B cell (primary cell): Measurements from ENCODE around the gene SUN3. TPM values are rescaled to one million over a fixed set of nuclear protein-coding genes. Genes with fewer than 3 reads are reported as not detected.

Experiments
- ATAC-seq: fragments of 200-7000 bp; cut with Tn5 transposase; one replicate; pipeline ENCODE4 v1.10.0; 2021; ENCODE audit warnings: low read depth, mild to moderate bottlenecking, moderate number of reproducible peaks, moderate library complexity
- CTCF ChIA-PET: fragments of 350-600 bp; sonication (Branson Sonifier 250); formaldehyde crosslinking; loops from one replicate; lab custom pipeline; 2021; ENCODE audit warnings: antibody characterized with exemption, inconsistent platforms; lab: Charles Lee
- POLR2A ChIA-PET: fragments of 350-600 bp; sonication (Branson Sonifier 250); formaldehyde crosslinking; loops from one replicate; lab custom pipeline; 2021; ENCODE audit warnings: antibody characterized with exemption; lab: Charles Lee
- DNase-seq: peaks from one replicate; pipeline ENCODE4 v3.0.0; 2013
- H2AFZ ChIP-seq: 2 replicates; pipeline ENCODE4 v1.6.1; 2012; ENCODE audit warnings: mild to moderate bottlenecking, low read depth, low read length; ENCODE audit not compliant: insufficient read depth, poor library complexity, severe bottlenecking
- H3K27ac ChIP-seq, 2 donors: 1 replicate in 1 of 2; 2 replicates in 1 of 2; pipeline ENCODE4 v1.5.1; 2012 to 2013; ENCODE audit warnings: low read length in 2 of 2, mild to moderate bottlenecking in 2 of 2, moderate library complexity in 1 of 2
- H3K27me3 ChIP-seq, 4 experiments: fragments of 200-600 bp in 1 of 4; sonication (generic) in 1 of 4; replicated peaks in 1 of 4; 1 replicate in 2 of 4; 2 replicates in 2 of 4; pipeline versions ENCODE4 v1.6.1 to v1.7.0; 2013 to 2016; ENCODE audit warnings: low read length in 3 of 4, mild to moderate bottlenecking in 2 of 4, mixed read lengths in 1 of 4, moderate library complexity in 1 of 4; ENCODE audit not compliant: insufficient read depth in 4 of 4, control insufficient read depth in 3 of 4; ENCODE audit errors: control extremely low read depth in 1 of 4
- H3K36me3 ChIP-seq, 2 experiments: replicated peaks in 1 of 2; 1 replicate in 1 of 2; 2 replicates in 1 of 2; pipeline versions ENCODE4 v1.6.1 to v1.7.1; 2013; ENCODE audit warnings: low read length in 1 of 2; ENCODE audit not compliant: insufficient read depth in 2 of 2, control insufficient read depth in 1 of 2; ENCODE audit errors: control extremely low read depth in 1 of 2, extremely low read depth in 1 of 2
- H3K4me1 ChIP-seq, 2 donors: fragments of 200-600 bp in 1 of 2; sonication (generic) in 1 of 2; 1 replicate in 1 of 2; 2 replicates in 1 of 2; pipeline versions ENCODE4 v1.5.1 to v1.6.1; 2013 to 2017; ENCODE audit warnings: low read length in 2 of 2; ENCODE audit not compliant: control insufficient read depth in 2 of 2, insufficient read depth in 2 of 2
- H3K4me2 ChIP-seq: replicated peaks from 2 replicates; pipeline ENCODE3; 2012; ENCODE audit warnings: mild to moderate bottlenecking, low read depth, low read length; ENCODE audit not compliant: poor library complexity, severe bottlenecking
- H3K4me3 ChIP-seq, 5 experiments: fragments of 200-600 bp in 1 of 5; sonication (generic) in 1 of 5; 1 replicate in 3 of 5; 2 replicates in 2 of 5; pipeline versions ENCODE4 v1.5.1 to v1.7.0; 2011 to 2016; ENCODE audit warnings: low read length in 4 of 5, mild to moderate bottlenecking in 4 of 5, low read depth in 2 of 5, control low read depth in 1 of 5, moderate library complexity in 1 of 5; ENCODE audit not compliant: insufficient read depth in 1 of 5; ENCODE audit errors: control extremely low read depth in 1 of 5, extremely low read depth in 1 of 5
- H3K79me2 ChIP-seq: fragments of 200-600 bp; sonication (generic); one replicate; pipeline ENCODE4 v1.6.0; 2016; ENCODE audit warnings: low read length; ENCODE audit not compliant: control insufficient read depth, insufficient read depth
- H3K9ac ChIP-seq: fragments of 200-600 bp; sonication (generic); 2 replicates; pipeline ENCODE4 v1.6.1; 2017; ENCODE audit warnings: mild to moderate bottlenecking, low read length, moderate library complexity
- H3K9me3 ChIP-seq, 3 donors: one replicate each; pipeline versions ENCODE4 v1.6.1 to v1.7.1; 2013; ENCODE audit warnings: low read length in 2 of 3; ENCODE audit not compliant: control insufficient read depth in 2 of 3, insufficient read depth in 1 of 3; ENCODE audit errors: control extremely low read depth in 1 of 3
- H4K20me1 ChIP-seq: 2 replicates; pipeline ENCODE4 v1.6.0; 2012; ENCODE audit warnings: mild to moderate bottlenecking, low read length; ENCODE audit not compliant: insufficient read depth, control insufficient read depth, poor library complexity, severe bottlenecking
- H3K27ac Mint-ChIP-seq: one replicate; pipeline ENCODE4 v1.8.0; 2021; ENCODE audit warnings: mixed read lengths
- H3K27me3 Mint-ChIP-seq: one replicate; pipeline ENCODE4 v1.8.0; 2021; ENCODE audit warnings: mixed read lengths
- H3K4me1 Mint-ChIP-seq: one replicate; pipeline ENCODE4 v1.8.0; 2021; ENCODE audit warnings: mixed read lengths
- H3K4me3 Mint-ChIP-seq: one replicate; pipeline ENCODE4 v1.8.0; 2021; ENCODE audit warnings: mixed read lengths
- H3K9me3 Mint-ChIP-seq: one replicate; pipeline ENCODE4 v1.8.0; 2022; ENCODE audit warnings: mixed read lengths; ENCODE audit not compliant: insufficient read depth
- CTCF ChIP-seq: fragments of 200-600 bp; IDR thresholded peaks from one replicate; pipeline ENCODE4 v1.8.0; 2022; ENCODE audit warnings: antibody characterized with exemption, mild to moderate bottlenecking
- EZH2 ChIP-seq: IDR thresholded peaks from 2 replicates; pipeline ENCODE4 v1.6.1; 2012; ENCODE audit warnings: borderline replicate concordance, low read depth, mild to moderate bottlenecking, moderate library complexity, low read length; ENCODE audit not compliant: insufficient read depth, poor library complexity, severe bottlenecking
- WGBS: methylation state at CpG from one replicate; pipeline ENCODE4 v1.1.5; 2013; ENCODE audit warnings: missing lambda C conversion rate; ENCODE audit not compliant: insufficient coverage; 5-methylcytosine and 5-hydroxymethylcytosine counted together
- intact Hi-C: fragments of 100-400 bp; cut with micrococcal nuclease; formaldehyde crosslinking; loops from one replicate; pipeline ENCODE4 v1.10.0; 2022
- polyA plus RNA-seq: library from polyadenylated mRNA; depleted of rRNA; stranded (reverse); fragments of >200 nt; gene quantifications from 2 replicates; pipeline ENCODE4 v1.2.3, GENCODE V29; 2012
- total RNA-seq, 2 donors: library from RNA; stranded (reverse); fragments of 120-200 nt in 1 of 2; gene quantifications; 1 replicate in 1 of 2; 2 replicates in 1 of 2; pipeline versions ENCODE4 v1.2.3 to v1.2.4, GENCODE V29; 2013 to 2022

Gene SUN3
- total and polyA plus RNA-seq, 2 donors (not counting 1 experiment from before 2014, with no cell fraction given), result not detected

- H3K4me3 Mint-ChIP-seq, result no peak overlapping the region
- no peak overlapping the region for H3K4me2 ChIP-seq
- H3K79me2 ChIP-seq, result no peaks in the 10 kb centered on the region
- no peaks in the 10 kb centered on the region for H3K9me3 Mint-ChIP-seq
- peaks cover 0 to 8% of the 10 kb centered on the region in 2 experiments for H3K36me3 ChIP-seq
- ATAC-seq (no peak), DNase-seq (no peak)
- no peak overlapping the region for H2AFZ ChIP-seq
- no peaks in the 10 kb centered on the region for H3K4me1 ChIP-seq
- POLR2A ChIA-PET, result no interaction called here
- no peaks in the 10 kb centered on the region for H4K20me1 ChIP-seq
- WGBS, result 81% methylated on average over 2 of the region's 4 CpGs
- TF ChIP-seq EZH2 (no peak), CTCF (no peak)
- no peak overlapping the region for H3K9ac ChIP-seq
- H3K9me3 ChIP-seq, result no peaks in the 10 kb centered on the region
- no peaks in the 10 kb centered on the region for H3K27me3 ChIP-seq
- H3K4me3 ChIP-seq, result no peak overlapping the region
- no peak overlapping the region for H3K27ac ChIP-seq
- no peaks in the 10 kb centered on the region for H3K4me1 Mint-ChIP-seq
- no peak overlapping the region for H3K27ac Mint-ChIP-seq
- CTCF ChIA-PET, result no interaction called here
- intact Hi-C loops, result no loop called here
- no peaks in the 10 kb centered on the region for H3K27me3 Mint-ChIP-seq
Measured at GRCh38 chr7:47952224-47952623, 76.7 kb downstream of the SUN3 start.

GRCh38 chr7:47951374-47951773 is 77.5 kb downstream of the SUN3 start:
- ChIA-PET CTCF (no interaction called here), POLR2A (no interaction called here)
- Histone ChIP-seq H3K4me3 (no peak overlapping the region), H3K79me2 (no peaks in the 10 kb centered on the region), H3K4me2 (no peak overlapping the region), H3K9ac (no peak overlapping the region), H3K9me3 (no peaks in the 10 kb centered on the region), H3K4me1 (no peaks in the 10 kb centered on the region), H3K27me3 (no peaks in the 10 kb centered on the region), H4K20me1 (no peaks in the 10 kb centered on the region), H2AFZ (no peak overlapping the region), H3K27ac (no peak overlapping the region), H3K36me3 (peaks cover 0 to 6% of the 10 kb centered on the region in 2 experiments)
- TF ChIP-seq EZH2 (no peak), CTCF (no peak)
- Mint-ChIP-seq H3K4me3 (no peak overlapping the region), H3K4me1 (no peaks in the 10 kb centered on the region), H3K27me3 (no peaks in the 10 kb centered on the region), H3K27ac (no peak overlapping the region), H3K9me3 (no peaks in the 10 kb centered on the region)
- intact Hi-C loops, result no loop called here
- ATAC-seq, result no peak
- no peak for DNase-seq
